Measurements from ENCODE around the gene RBM38. TPM values are rescaled to one million over a fixed set of nuclear protein-coding genes. Genes with fewer than 3 reads are reported as not detected.

Gene RBM38
- total RNA-seq, 1 donor, result 63.3 TPM

DNA sequence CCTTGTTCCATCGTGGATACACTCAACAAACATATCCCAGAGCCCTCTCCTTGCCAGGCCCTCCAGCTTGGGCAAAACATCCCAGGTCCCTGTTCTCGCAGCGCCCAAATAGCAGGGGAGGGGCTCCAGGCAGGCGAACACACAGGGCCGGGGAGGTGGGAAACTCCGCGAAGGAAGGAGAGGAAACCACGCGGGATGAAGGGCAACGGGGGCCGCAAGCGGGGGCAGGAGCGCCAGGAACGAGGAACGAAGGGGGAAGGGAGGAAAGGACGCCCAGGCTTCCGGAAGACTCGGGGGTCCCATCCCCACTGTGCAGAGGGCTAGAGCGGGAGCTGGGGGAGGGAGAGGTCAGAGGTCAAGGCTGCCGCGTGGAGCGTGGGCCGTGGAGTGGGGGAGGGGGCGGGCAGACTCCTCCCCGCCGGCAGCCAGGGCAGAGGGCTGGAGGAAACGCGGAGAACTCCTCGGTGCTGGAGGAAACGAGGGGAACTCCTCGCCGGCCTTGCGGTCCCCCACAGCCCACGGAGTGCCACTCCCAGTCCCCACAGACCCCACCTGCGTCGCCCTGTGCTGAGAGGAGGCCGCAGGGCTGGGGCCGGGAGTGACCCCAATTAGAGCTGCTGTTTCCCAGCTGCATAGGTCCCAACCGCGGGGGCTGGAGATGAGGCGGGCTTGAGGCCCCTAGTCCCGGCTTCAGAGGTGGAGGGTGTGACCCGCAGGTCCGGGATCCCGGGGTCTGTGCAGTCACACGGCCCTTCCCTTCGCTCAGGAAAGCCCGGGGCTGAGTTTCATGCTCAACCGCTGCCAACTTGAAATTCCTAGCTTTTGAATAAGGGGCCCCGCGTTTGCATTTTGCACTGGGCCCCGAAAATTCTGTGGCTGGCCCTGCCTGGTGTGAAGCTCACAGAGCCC, 1.2 kb upstream of the RBM38 start:
- DNase-seq (ENCODE audit: low read depth in 2 of 3, low spot score in 2 of 3), result peak in 2 of 3 donors; percentile 51 to 67

DNA sequence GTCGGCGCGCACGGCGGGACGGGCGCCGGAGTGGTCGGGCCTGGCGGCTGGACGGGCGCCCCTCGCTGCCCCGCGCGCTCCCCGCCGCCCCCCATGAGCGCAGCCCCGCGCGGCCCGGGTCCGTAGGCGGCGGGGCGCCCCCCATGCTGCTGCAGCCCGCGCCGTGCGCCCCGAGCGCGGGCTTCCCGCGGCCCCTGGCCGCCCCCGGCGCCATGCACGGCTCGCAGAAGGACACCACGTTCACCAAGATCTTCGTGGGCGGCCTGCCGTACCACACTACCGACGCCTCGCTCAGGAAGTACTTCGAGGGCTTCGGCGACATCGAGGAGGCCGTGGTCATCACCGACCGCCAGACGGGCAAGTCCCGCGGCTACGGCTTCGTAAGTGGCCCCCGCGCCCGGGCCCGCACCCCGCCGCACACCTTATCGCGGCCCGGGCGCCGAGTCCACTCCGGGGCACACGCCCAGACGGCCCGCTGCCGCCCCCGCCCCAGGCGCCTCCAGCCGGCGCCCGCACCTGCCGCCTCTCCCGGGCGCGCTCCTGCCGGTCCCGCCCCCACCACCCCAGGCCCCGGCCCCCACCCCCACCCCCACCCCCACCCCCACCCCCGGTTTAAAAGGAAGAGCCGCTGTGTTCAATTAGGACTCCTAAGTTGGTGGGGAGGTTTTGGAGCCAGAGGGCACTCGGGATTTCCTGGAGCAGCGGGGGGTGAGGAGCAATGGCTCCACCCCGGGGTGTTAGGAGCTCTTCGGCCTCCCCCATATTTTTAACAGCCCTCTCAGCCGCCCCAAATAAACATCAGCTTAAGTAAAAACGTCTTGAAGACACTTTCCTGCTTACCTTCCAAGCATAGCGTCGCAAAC, 474 bp downstream of the RBM38 start:
- DNase-seq (ENCODE audit: low read depth in 2 of 3, low spot score in 2 of 3), result no peak

DNA sequence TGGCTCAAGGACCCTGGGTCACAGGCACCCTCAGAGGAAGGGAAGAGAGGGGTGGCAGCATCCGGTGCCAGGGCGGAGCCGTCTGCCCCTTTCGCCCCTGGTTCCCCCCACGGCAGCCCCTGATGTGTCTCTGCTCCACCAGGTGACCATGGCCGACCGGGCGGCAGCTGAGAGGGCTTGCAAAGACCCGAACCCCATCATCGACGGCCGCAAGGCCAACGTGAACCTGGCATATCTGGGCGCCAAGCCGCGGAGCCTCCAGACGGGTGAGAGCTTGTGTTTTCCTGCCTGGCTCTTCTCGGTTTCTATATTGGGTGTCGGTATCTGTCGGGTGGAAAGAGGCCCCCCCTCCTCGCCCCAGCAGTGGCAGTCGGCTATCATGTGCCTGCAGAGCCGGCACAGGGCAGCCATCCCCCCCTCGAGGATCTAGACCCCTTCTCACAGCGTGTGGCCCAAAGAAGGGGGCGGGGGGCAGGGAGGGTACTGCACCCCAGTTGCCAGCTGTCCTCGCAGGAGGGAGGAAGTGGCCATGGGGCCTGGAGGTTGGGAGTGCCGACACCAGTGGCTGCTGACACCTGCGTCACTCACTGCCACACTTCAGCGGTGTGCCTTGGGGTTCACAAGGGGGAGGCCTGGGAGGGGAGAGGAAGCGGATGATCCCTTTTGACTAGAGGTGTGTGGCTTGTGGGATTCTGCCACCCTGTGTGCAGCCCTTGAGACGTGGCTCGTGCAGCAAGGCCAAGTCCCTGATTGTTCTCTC, 1.5 kb downstream of the RBM38 start:
- DNase-seq (ENCODE audit: low read depth in 2 of 3, low spot score in 2 of 3), result peak; percentile 59 to 78 (median 68)

DNA sequence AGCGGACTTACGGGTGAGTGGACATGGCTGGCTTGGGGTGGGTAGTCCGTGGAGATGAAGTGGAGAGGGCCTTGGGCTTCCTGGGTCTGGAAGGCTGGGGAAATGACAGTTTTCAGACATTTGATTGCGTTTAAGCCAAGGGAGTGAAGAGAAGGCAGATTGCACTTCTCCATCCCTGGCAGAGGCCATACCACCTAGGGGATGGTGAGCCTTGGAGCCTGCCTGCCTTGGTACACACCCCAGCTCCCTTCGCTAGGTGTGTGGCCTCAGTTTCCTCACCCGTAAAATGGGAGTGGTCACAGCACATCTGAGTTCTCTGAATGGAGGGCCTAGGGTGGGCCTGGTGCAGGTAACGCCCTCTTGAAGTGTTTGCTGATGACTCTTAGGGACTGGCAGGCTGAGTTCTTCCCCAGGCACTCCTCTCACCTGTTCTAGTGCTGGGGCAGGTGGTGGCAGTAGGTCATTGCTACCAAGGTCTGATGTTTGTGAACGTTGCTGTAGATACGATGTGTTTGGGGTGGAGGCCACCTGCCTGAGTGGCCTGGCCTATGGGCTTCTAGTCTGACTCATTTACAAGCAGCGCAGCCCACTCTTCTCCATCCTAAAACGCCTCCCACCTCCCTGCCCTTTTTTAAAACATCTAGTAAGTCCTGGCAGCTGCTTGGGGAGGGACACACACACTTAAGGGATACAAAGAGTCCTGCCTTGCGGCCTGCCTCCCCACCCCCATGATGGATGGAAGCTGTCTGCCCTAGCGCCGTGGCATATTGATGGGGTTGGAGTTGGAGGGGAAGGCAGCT, 2.3 kb downstream of the RBM38 start:
- no peak for DNase-seq (ENCODE audit: low read depth in 2 of 3, low spot score in 2 of 3)

DNA sequence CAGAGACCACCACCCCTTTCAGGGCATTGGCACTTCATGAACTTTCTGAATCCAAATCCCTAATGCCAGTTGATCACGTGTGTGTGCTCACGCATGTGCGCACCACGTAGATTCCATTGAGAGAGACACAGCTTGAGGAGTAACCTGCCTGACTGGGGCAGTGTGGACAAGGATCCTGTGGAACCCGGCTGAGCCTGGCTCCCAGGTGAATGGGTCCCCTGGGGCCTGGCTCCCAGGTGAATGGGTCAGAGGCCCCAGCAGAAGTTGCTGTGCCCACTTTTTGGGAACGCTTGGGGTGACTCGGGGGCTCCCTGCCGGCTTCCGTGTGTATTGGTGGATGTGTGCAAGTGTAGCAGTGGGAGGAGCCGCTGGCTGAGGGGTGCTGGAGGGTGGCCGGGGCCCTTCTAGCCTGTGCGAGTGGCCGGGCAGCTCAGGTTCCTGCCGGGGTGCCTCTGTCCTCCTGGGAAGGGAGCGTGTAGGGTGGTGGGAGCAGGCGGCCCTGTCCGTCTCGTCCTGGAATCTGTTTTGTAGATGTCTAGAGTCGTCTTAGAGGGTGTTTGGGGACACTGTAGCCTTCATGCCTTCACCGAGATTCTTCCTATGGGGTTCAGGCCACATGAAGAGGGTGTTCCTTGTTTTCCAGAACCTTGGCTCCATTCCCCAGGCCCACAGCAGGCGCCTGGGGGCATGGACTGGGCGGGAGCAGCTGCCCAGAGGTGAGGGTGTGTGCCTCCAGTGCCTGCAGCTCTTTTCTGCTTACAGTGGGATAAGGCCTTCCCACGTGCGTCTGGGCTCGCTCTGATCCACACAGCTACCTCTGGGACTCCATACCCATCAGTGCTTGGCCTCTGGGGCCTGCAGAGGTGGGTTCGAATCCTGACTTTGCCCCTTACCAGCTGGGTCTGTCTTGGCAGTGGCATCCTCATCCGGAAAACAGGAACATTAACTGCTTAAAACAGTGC, 3.2 kb downstream of the RBM38 start:
- no peak for DNase-seq (ENCODE audit: low read depth in 2 of 3, low spot score in 2 of 3)

DNA sequence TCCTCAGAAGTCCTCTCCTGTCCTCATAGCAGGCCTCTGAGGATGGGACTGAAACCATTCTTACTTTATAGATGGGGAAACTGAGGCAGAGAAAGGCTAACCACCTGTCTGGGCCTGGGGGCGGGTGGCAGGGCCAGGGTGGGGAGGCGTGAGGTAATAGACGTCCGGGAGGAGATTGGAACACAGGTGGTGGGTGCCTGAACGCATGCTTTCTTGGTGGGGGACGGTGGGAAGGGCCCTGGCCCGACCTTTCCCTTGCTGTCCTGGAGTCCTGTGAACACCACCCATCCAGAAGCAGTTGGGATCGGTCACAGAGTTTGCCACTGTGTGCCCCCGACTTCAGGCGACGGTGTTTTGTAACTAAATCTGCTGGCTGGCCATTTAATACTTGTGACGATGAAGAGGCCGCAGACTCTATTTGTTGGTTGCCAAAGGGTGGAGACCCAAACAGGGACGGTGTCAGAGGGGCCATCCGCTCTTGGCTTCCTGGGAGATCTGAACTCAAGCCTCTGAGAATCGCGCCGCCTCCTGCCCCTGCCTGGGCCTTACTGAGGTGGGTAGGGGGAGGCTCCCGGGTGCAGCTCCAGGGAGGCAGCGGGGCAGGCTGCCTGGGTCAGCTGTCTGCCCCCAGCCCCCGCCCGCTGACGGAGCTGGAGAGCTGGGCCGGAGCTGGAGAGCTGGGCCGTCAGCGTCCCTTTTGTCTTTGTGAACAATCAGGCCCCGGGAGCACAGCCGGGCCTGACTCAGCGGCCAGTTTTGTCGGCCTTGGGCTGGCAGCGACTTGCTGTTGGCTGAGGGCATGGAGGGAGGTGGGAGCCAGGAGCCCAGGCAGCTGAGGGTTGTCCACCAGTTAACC, 4.1 kb downstream of the RBM38 start:
- no peak for DNase-seq (ENCODE audit: low read depth in 2 of 3, low spot score in 2 of 3)

DNA sequence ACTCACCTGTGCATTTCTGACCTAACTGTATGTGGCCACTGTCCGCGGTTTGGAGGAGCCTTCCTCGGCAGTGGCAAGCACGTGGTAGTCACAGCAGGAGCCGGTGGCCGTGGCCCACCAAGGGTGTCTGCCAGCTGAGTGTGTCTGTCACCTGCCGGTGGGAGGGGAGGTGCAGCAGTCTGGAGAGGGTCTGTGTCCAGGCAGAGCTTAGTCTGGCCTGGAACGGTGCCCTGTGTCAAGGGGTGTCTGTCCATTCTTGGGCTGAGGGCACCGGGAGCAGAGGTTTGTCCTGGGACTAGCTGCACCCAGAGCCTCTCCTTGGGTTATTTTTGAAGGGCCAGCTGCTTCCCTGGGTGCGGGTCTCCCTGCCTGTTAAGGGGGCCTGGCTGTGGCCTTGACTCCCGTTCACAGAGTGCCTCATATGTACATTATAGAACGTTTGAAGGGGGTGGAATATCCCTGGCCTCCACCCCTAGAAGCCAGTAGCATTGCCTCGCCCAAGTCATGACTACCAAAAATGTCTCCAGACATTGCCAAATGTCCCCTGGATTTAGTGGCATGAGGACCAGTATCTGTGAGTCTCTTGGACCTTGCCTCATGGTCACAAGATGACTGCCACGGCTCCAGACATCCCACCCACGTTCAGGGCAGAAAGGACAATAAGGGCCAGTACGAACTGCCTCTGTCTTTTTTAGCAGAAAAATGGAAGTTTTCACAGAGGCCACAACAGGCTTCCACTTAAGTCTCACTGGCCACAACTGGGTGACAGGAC, 5.2 kb downstream of the RBM38 start:
- DNase-seq (ENCODE audit: low read depth in 2 of 3, low spot score in 2 of 3), result no peak

DNA sequence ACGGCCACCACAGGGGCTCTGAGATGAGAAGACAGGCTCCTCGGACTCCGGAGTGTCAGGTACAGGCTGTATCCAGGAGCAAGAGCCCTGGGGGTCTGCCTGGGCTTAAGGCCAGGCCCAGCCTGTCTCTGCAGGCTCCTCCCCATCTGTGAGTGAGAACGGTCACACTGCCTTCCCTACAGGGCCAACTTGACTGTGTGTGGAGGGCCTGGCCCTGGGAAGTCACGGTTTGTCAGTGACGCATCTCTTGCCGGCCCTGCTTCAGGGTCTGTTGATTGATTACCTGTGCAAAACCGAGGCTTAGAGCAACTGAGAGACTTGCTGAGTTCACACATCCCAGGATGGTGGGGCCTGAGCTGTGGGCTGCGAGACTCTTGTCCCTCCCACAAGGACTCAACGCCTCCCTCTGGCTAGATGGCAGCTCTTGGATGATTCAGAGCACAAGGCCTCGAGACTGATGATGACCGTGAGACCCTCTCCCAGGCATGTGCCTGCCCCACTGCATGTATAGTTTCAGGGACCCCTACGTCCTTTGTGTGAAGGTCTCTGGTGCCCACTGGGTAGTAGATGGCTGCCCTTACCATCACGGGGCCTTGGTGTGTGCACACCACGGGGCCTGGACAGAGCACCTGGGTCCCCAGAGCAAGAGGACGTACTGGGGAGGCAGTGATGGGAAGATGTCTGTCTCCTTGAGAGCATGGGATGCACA, 5.9 kb downstream of the RBM38 start:
- no peak for DNase-seq (ENCODE audit: low read depth in 2 of 3, low spot score in 2 of 3)

DNA sequence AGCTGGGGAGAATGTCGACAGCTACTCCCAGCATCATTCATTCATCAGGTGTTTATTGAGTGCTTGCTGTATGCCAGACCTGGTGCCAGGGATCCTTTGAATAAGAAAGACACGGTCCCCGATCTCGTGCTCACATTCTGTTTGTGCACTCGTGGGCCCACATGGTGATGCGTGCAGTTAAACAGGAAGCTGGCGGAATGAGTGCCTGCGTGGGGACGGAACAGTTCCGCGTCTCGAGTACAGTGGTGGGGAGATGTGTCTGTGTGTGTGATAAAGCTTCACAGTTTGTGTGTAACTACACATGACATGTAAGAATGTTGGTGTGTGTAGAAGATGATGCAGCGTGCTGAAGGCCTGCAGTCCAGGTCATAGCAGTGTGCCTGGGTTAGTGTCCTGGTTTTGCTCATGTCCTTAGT, 6.5 kb downstream of the RBM38 start:
- DNase-seq (ENCODE audit: low read depth in 2 of 3, low spot score in 2 of 3), result peak; percentile 56 to 57 (median 57)

DNA sequence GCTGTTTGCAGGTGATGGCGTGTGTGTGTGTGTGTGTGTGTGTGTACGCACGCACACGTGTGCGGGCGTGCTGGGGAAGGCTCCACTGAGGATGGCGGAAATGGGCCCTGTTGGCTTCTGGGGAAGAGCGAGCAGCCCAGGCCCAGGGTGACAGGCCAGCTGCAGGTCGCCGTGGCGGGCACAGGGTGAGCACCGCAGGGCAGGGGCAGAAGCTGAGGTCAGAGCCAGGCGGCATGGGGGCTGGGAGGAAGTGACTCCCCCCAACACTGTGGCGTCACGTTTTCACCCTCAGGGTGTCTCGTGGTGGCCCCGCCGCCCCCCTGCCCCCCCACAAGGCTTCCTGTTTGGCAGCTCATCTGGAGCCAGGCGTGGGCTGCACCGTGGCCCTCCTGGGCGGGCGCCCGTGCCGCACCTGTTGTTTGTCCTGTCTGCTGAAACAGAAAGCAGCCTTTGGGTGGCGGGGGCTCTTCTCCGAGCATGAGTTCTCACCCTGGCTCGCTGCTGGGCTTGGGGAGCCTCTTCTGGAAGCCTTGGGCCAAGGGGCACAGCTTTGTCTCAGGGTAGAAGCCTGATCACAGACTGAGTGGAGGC, 7.1 kb downstream of the RBM38 start:
- DNase-seq (ENCODE audit: low read depth in 2 of 3, low spot score in 2 of 3), result peak; percentile 82 to 97 (median 92)

DNA sequence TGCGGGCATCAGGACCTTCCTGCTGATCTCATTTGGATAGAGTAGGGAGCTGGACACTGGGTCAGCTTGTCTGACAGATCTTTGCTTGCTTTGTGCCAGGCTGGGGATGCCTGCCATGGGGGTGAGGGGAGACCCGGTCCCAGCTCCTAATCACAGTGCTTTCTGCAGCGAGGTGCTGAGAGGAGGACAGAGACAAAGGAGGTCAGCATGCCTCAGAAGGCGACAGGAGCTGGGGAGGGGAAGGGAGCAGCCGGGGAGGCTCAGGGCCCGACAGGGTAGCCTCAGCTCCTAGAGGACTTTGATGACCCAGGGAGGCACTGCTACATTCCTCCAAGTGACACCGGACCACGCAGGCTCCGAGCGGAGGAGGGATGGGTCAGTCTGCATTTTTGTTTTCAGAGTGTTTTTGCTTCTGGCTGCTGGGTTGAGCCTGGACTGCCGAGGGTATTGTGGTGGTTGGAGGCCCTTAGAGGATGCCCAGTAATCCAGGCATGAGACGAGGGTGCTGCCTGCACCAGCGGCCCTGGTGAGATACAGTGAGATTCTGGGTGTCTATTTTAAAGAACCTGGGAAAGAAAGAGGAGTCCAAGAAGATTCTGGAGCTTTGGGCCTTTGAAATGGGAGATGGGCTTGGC, 7.8 kb downstream of the RBM38 start:
- DNase-seq (ENCODE audit: low read depth in 2 of 3, low spot score in 2 of 3), result no peak

DNA sequence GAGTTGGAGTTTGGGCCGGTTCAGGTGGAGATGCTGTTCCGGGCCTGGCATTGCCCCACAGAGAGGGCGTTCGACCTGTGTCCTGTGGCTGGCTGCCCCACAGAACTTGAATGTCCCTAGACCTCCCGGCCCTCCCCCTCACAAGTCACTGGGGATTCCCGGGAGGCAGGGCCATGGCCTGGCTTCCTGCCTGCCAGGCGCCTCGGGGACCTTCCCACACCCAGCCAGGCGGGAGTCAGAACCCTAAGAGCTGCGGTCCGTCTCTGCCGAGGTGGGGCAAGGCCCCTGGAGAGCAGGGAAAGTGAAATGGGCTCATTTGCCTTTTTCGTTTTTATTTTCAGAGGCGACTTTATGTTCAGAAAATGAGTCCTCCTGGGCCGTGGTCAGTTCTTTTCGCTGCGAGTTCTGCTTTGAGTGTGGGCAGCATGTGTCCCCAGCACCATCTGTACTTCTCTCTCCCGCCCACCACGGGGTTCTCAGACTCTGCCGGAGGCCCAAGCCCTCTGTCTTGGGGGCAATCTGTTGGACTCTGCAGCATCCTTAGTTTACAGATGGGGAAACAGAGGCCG, 8.5 kb downstream of the RBM38 start:
- no peak for DNase-seq (ENCODE audit: low read depth in 2 of 3, low spot score in 2 of 3)

DNA sequence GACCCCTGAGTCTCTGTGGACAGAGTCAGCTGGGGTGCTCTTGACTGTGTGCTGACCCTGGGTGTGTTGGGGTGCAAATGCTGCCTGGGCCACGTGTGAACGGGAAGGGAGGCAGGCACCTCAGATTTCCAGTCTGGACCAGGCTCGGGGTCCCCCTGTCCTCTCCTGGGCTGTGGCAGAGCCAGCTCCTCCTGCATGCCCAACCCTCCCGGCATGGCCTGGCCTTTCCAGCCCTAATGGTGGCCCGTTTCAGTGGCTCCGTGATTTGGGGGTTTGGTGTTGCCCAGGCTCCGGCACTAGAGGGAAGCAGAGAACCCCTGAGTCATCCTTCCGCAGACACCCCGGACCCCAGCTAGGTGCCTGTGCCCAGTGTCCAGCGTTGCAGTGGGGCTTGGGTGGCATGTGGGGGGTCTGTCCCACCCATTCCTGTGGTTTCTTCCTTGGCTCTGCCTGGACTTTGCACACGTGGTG, 9.1 kb downstream of the RBM38 start:
- DNase-seq (ENCODE audit: low read depth in 2 of 3, low spot score in 2 of 3), result no peak

DNA sequence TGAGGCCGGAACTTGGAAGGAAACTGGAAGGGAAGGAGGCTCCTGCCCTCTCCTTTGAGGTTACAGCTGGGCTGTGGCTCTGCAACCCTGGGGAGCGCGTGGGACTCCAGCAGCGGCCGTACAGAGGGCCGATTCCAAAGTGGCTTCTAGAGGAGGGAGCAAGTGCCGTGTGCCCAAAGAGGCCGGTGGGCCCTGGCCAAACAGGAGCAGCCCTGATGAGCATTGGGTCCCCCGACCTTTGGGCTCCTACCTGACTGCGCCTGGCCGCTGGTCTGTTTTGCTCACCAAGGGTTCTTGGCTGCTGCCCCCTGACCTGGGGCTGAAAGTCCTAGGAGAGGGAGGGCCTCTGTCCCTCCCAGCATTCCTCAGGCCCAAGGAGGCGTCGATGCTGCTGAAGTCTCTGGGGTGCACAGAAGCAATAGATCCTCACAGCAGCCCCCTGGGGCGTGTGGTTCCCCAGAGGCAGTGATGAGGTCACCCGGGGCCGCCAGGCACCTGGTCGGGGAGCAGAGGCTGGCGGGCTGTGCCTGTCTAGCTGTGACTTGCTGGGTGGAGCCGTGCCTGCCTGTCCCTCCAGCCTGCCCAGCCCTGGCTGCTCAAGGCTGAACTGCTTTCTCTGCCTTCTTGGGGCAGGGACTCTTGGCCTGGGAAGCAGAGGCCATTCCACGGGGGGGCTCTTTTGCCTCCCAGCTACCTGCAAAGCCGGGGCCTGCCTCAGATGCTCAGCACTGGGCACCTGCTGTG, 9.8 kb downstream of the RBM38 start:
- no peak for DNase-seq (ENCODE audit: low read depth in 2 of 3, low spot score in 2 of 3)

DNA sequence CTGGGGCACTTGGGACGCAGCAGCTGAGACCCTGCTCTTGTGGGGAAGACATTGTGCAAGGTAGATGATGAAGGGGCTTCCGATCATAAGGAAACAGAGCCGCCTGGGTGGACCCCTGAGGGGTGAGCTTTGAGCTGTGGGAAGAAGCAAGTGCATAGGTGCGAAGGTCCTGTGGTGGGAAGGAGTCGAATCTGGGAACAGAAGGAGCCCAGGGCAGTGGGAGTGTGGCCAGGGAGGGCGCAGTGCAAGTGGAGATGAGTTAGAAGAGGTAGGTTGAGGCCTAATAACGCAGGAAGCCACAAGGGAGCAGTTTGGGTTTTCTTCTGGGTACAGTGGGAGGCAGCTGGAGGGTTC, 10.3 kb downstream of the RBM38 start:
- DNase-seq (ENCODE audit: low read depth in 2 of 3, low spot score in 2 of 3), result no peak

Data from hematopoietic multipotent progenitor cell (in vitro differentiated cells).